RWPE2 (cell line): ENCODE measurements around the gene TAF1A.

Source experiments
- ATAC-seq: fragments of 200-7000 bp; cut with Tn5 transposase; 3 replicates; pipeline ENCODE4 v1.9.1; 2021; ENCODE audit warnings: low read depth
- DNase-seq: peaks from one replicate; pipeline ENCODE4 v3.0.0-alpha.2; 2020; ENCODE audit warnings: low spot score
- H3K27ac ChIP-seq: fragments of 450-650 bp; 2 replicates; pipeline ENCODE4 v1.5.1; 2017; ENCODE audit warnings: mild to moderate bottlenecking; ENCODE audit not compliant: poor library complexity, severe bottlenecking
- H3K27me3 ChIP-seq: fragments of 250-450 bp; sonication (Bioruptor Pico); 2 replicates; pipeline ENCODE4 v1.5.1; 2021; ENCODE audit warnings: mild to moderate bottlenecking, moderate library complexity; ENCODE audit not compliant: insufficient read depth, poor library complexity, severe bottlenecking
- H3K36me3 ChIP-seq: fragments of 250-450 bp; sonication (Bioruptor Pico); 2 replicates; pipeline ENCODE4 v1.5.1; 2020; ENCODE audit warnings: low read depth, mild to moderate bottlenecking, moderate library complexity
- H3K4me1 ChIP-seq: fragments of 250-450 bp; sonication (Bioruptor Pico); 2 replicates; pipeline ENCODE4 v1.5.1; 2021; ENCODE audit warnings: mild to moderate bottlenecking, moderate library complexity; ENCODE audit not compliant: insufficient read depth, poor library complexity, severe bottlenecking
- H3K4me3 ChIP-seq: fragments of 250-450 bp; sonication (Bioruptor Pico); 2 replicates; pipeline ENCODE4 v1.5.1; 2021; ENCODE audit warnings: mild to moderate bottlenecking, moderate library complexity; ENCODE audit not compliant: severe bottlenecking
- H3K9me3 ChIP-seq: fragments of 250-450 bp; sonication (Bioruptor Pico); 2 replicates; pipeline ENCODE4 v1.5.1; 2021; ENCODE audit warnings: mild to moderate bottlenecking, moderate library complexity; ENCODE audit not compliant: severe bottlenecking
- TF ChIP-seq, protein P1 (sequence below): fragments of 450-650 bp; IDR thresholded peaks from one replicate; pipeline ENCODE4 v1.5.1; 2017; ENCODE audit warnings: mild to moderate bottlenecking, moderate library complexity; ENCODE audit not compliant: poor library complexity, severe bottlenecking

Gene TAF1A

DNA sequence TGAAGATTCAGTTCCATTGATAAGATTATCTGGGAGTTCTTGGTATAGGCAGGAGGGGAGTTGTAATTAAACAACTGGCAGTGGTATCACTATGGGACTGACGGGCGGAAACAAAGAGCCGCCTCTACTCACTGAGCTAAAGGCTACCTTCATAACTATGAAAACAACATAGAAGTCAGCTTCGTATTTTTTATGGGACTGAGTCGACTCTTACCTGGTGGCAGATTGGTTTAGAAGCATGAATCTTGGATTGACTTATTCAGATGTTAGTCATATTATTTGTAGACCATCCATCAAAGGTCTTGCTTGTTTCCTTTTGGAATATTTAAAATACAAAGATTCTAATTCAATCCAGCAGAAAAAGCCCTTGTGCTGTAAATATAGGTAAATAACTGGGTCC is 35.6 kb downstream of the TAF1A start:
- TF ChIP-seq, protein P1, sequence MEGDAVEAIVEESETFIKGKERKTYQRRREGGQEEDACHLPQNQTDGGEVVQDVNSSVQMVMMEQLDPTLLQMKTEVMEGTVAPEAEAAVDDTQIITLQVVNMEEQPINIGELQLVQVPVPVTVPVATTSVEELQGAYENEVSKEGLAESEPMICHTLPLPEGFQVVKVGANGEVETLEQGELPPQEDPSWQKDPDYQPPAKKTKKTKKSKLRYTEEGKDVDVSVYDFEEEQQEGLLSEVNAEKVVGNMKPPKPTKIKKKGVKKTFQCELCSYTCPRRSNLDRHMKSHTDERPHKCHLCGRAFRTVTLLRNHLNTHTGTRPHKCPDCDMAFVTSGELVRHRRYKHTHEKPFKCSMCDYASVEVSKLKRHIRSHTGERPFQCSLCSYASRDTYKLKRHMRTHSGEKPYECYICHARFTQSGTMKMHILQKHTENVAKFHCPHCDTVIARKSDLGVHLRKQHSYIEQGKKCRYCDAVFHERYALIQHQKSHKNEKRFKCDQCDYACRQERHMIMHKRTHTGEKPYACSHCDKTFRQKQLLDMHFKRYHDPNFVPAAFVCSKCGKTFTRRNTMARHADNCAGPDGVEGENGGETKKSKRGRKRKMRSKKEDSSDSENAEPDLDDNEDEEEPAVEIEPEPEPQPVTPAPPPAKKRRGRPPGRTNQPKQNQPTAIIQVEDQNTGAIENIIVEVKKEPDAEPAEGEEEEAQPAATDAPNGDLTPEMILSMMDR, result no peak
- no peaks in the 10 kb centered on the region for H3K9me3 ChIP-seq
- ATAC-seq (no peak), DNase-seq (no peak)
- H3K36me3 ChIP-seq, result peaks cover 9% of the 10 kb centered on the region
- H3K4me1 ChIP-seq, result no peaks in the 10 kb centered on the region
- no peaks in the 10 kb centered on the region for H3K27me3 ChIP-seq
- H3K27ac ChIP-seq, result no peak overlapping the region
- H3K4me3 ChIP-seq, result no peak overlapping the region

DNA sequence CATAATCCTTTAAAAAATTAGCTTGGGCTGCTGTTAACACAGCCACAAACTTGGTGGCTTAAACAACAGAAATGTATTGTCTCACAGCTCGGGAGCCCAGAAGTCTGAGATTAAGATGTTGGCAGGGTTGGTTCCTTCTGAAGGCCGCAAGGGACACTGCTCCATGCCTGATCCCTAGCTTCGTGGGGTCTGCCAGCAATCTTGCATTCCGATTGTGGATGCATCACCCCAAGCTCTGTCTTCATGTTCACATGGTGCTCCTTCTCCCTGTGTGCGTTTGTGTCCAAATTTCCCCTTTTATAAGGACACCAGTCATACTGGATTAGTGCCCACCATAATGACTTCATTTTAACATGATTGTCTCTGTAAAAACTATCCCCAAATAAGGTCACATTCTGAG is 36.9 kb downstream of the TAF1A start:
- Histone ChIP-seq H3K36me3 (no peaks in the 10 kb centered on the region; the same call in 1 of the 2 replicates), H3K4me1 (no peaks in the 10 kb centered on the region), H3K9me3 (no peaks in the 10 kb centered on the region), H3K27ac (no peak overlapping the region), H3K4me3 (no peak overlapping the region), H3K27me3 (no peaks in the 10 kb centered on the region)
- DNase-seq (no peak), ATAC-seq (no peak)
- TF ChIP-seq, protein P1, result no peak

DNA sequence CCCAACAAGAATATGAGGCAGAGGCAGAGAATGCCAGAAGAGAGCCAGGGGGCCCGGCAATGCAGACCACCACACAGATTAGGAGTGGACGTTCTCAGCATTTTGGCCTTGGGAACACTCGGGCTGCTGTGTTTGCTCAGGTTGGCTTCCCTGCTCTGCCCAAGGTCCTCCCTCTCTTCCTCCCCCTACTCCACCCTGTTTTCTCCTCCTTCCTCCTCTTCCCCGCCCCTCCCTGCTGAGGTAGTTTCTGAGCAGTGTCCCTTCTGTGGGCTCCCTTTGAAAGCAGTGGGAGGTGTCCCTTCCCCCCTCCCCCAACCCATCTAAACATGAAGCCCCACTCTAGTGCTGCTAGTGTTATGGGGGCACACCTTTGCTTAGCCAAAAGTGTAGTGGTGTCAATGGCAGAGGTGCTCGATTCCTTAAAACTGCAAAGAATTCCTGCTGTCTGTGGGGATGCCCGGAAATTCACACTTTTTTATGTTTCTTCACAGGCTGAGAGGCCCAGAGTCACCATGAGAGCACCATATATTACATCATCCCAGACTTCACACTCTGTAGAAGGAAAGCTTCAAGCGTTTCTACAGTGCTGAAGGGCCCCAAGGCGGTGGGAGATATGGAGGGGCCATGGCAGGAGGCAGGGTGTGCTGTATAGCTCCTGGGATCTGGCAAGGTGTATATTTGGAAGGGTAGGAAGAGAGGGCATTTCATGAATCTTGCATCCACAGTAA is 41.6 kb downstream of the TAF1A start, which contains the start of gene HHIPL2:
Gene HHIPL2, minus strand, starts transcription at position 161 of the 728 bp plus-strand sequence. Its CDS starts 60 bp downstream, at position 101.
- ATAC-seq (no peak), DNase-seq (no peak)
- no peaks in the 10 kb centered on the region for H3K4me1 ChIP-seq
- H3K4me3 ChIP-seq, result no peak within 1 kb of the TSS
- H3K27me3 ChIP-seq, result no peaks in the 10 kb centered on the region
- H3K36me3 ChIP-seq, result no peaks in the 10 kb centered on the region
- TF ChIP-seq, protein P1, result no peak
- no peak within 1 kb of the TSS for H3K27ac ChIP-seq
- no peaks in the 10 kb centered on the region for H3K9me3 ChIP-seq

DNA sequence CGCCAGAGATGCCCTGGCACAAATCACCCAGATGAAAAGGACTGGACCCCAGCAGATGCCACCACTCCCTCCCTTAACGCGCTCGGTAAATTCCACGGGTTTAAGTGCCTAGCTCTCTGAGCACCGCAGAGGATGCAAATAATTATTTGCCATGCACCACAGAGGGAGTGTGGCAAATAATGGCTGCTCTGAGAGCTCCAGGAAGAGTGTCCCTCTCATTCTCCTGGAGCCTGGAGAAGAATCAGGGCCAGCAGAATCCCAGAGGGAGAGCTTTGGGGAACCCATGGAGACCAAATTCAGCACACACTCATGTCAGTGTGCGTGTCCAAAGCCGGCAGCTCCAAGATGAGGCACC is 42.5 kb downstream of the TAF1A start:
- no peaks in the 10 kb centered on the region for H3K36me3 ChIP-seq
- no peaks in the 10 kb centered on the region for H3K4me1 ChIP-seq
- H3K4me3 ChIP-seq, result no peak overlapping the region
- ATAC-seq (peak; percentile 9; the same call in 1 of the 3 replicates), DNase-seq (no peak)
- H3K27ac ChIP-seq, result no peak overlapping the region
- no peaks in the 10 kb centered on the region for H3K9me3 ChIP-seq
- TF ChIP-seq, protein P1, result no peak
- H3K27me3 ChIP-seq, result no peaks in the 10 kb centered on the region
